Mesodermal cell (in vitro differentiated cells): ENCODE measurements around the gene CAMK2B.

ENCODE experiments used
- H3K27ac ChIP-seq: 2 replicates; pipeline ENCODE4 v1.7.0; 2013; ENCODE audit warnings: mild to moderate bottlenecking, low read depth, low read length, moderate library complexity; ENCODE audit not compliant: severe bottlenecking
- H3K36me3 ChIP-seq: 2 replicates; pipeline ENCODE4 v1.7.1; 2013; ENCODE audit warnings: mild to moderate bottlenecking, low read length, moderate library complexity; ENCODE audit not compliant: control insufficient read depth, insufficient read depth
- H3K4me1 ChIP-seq: one replicate; pipeline ENCODE4 v1.7.1; 2013; ENCODE audit warnings: mild to moderate bottlenecking, low read length; ENCODE audit not compliant: insufficient read depth, control insufficient read depth, poor library complexity, severe bottlenecking
- H3K4me3 ChIP-seq: 2 replicates; pipeline ENCODE4 v1.7.0; 2013; ENCODE audit warnings: low read length, control low read depth, mild to moderate bottlenecking; ENCODE audit not compliant: insufficient read depth, poor library complexity, severe bottlenecking; ENCODE audit errors: extremely low read depth
- H3K9me3 ChIP-seq: 2 replicates; pipeline ENCODE4 v1.7.1; 2013; ENCODE audit warnings: mild to moderate bottlenecking, low read length, moderate library complexity; ENCODE audit not compliant: control insufficient read depth
- WGBS, 2 experiments: methylation state at CpG; one replicate each; pipeline ENCODE4 v1.1.5; 2013; ENCODE audit warnings: missing lambda C conversion rate in 2 of 2; ENCODE audit not compliant: insufficient coverage in 2 of 2; 5-methylcytosine and 5-hydroxymethylcytosine counted together

CAMK2B gene

GRCh38 chr7:44262031-44262430 is 63.4 kb downstream of the CAMK2B start:
- H3K27ac ChIP-seq = no peak overlapping the region
- 92 to 94% methylated on average over 9 of the region's 9 CpGs for whole genome bisulfite sequencing, 2 experiments
- H3K36me3 ChIP-seq = no peaks in the 10 kb centered on the region
- H3K4me3 ChIP-seq = no peak overlapping the region
- no peaks in the 10 kb centered on the region for H3K9me3 ChIP-seq
- H3K4me1 ChIP-seq = peaks cover 37% of the 10 kb centered on the region

DNA sequence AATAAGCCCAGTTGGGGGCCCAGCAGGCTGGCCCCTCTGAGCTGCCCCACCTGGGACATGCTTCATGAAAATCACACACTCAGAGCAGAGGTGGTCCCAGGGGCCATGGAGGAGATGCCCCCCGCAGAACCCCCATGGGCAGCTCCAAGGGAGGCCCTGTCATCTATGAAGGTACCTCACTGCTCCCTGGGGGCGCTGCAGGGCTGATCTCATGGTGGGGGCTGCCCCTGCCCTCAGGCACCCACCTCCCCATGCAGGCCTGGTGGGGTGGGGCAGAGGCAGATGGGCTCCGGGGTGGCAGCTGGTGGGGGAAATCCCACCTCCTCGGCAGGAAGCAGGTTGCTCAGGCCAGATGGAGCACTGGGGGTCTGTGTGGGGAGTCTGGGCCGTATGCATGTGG is 64.2 kb downstream of the CAMK2B start:
- 100% methylated on average over 1 to 2 of the region's 5 CpGs for WGBS, 2 experiments
- Histone ChIP-seq H3K36me3 (no peaks in the 10 kb centered on the region), H3K27ac (no peak overlapping the region)

DNA sequence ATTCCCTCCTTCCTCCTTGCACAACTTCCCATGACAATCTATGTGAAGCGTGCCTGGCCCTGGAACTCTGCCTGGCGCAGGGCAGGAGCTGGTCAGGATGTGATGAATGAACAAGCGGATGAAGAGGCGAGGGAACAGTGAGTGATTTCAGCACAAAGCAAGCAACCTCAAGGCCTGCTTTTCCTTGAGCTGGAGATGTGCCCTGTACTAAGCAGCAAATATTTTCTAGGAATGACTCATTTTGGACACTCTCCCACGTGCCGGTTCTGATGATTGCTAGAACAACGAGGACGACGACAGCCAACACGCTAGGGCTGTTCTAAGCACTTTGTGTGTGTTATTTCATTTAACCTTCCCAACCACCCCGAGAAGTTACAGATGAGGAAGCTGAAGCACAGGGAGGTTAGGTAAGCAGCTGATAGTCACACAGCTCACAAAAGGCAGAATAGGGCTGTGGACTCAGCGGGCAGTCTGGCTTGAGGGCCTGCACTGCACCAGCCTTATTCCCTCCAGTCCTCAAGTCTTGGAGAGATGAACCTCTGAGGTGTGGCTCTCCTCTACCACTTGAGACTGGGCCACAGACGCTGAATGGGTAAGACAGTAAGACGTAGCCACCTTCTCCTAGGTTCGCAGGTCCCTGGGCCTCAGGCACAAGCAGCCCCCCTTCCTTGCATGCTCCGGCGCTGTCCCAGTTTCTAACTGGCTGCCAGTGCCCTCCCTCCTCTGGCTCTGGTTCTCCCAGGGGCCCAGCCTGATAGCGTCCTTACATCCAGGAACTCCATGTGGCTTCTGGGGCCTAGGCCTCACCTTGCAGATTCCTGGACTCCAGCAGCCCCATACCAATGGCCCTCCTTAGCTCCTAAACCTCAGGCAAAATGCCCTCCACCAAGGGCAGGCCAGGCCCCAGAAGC is 65.6 kb downstream of the CAMK2B start:
- peak overlapping the region; percentile 7 for H3K27ac ChIP-seq

More for the DNA sequence above, 64.2 kb downstream of the CAMK2B start:
- Histone ChIP-seq H3K4me1 (peaks cover 40% of the 10 kb centered on the region), H3K9me3 (no peaks in the 10 kb centered on the region), H3K4me3 (no peak overlapping the region)

GRCh38 chr7:44258865-44259546 is 66.4 kb downstream of the CAMK2B start:
- H3K9me3 ChIP-seq = no peaks in the 10 kb centered on the region
- H3K4me3 ChIP-seq = no peak overlapping the region
- 92 to 95% methylated on average over 14 of the region's 14 CpGs for WGBS, 2 experiments
- peaks cover 40% of the 10 kb centered on the region for H3K4me1 ChIP-seq
- H3K27ac ChIP-seq = peak overlapping the region; percentile 7
- no peaks in the 10 kb centered on the region for H3K36me3 ChIP-seq

More for the DNA sequence above, 65.6 kb downstream of the CAMK2B start:
- Histone ChIP-seq H3K9me3 (no peaks in the 10 kb centered on the region), H3K36me3 (no peaks in the 10 kb centered on the region), H3K4me1 (peaks cover 40% of the 10 kb centered on the region), H3K4me3 (no peak overlapping the region)
- 93 to 94% methylated on average over 14 to 17 of the region's 18 CpGs for WGBS, 2 experiments

DNA sequence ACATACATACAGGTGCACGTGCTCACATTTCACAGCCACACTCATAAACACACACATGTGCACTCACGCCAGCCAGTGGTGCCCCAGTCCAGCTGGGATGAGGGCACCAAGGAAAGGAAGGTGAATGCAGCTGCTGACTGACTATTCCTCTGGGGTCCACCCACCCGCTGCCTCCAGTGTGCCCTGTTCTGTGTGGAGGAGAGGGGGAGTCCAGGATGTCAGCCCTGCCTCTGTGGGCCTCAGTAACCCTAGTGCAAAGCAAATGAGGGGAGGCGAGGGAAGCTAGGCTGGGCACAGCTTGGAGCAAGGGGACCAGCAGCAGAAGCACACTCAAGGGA is 67.0 kb downstream of the CAMK2B start:
- Histone ChIP-seq H3K4me3 (no peak overlapping the region), H3K4me1 (peaks cover 38% of the 10 kb centered on the region), H3K27ac (peak overlapping the region; percentile 45), H3K36me3 (no peaks in the 10 kb centered on the region), H3K9me3 (no peaks in the 10 kb centered on the region)
- WGBS, 2 experiments = 95 to 96% methylated on average over 2 to 4 of the region's 4 CpGs

DNA sequence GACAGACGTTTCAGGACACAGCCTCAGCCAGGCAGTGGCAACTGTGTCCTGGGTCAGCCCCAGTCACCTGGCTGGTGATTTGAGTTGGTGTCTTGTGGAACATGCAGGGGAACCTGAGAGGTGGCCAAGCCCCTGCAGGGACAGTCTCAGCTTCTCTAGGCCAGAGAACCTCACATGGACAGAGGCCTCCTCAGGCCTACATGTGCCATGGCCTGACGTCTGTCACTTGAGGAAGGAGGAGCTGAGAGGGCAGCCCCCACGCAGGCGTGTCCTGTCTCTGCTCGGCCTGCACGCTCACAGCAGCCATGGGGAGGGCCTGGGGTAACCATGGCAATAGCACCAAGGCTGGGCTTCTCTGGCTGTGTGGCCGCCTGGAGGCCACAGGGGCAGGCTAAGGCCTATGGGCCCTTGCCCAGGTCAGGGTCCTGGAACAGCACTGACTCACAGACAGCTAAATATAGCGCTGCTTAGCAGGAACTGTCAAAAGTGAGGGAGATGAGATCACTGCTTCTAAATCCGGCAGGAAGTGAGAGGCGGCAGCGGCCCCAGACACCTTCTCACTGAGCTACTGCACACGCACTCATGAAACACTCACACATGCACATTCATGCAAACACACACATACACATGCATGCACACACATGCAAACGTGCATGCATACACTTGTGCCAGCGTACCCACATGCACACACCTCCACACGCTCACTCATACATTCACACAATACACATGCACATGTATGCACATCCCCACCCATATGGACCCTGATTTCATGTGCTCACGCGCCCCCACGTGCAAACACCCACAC is 67.6 kb downstream of the CAMK2B start:
- Histone ChIP-seq H3K4me1 (peaks cover 36% of the 10 kb centered on the region), H3K36me3 (no peaks in the 10 kb centered on the region), H3K27ac (peak overlapping the region; percentile 64), H3K4me3 (no peak overlapping the region), H3K9me3 (no peaks in the 10 kb centered on the region)
- WGBS, 2 experiments = 51 to 54% methylated on average over 12 to 18 of the region's 18 CpGs

DNA sequence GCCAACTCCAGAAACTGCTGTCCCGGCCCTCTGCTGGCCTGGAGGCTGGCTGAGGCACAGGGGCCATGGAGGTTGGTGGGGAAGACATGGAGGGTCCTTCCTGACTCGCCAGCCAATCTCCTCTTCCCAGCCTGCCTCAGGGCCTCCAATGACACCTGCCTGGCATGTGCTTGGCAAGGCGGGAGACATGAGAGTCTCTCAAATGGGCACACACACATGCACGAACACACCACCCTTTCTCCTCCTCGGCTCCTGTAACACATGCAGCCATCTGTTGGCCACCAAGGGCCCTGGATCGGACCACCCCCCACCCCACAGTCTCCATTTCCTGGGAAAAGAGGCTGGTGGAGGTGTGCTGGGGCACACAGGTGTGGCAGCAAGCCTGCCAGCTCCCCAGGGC is 68.2 kb downstream of the CAMK2B start:
- H3K9me3 ChIP-seq = no peaks in the 10 kb centered on the region
- H3K4me3 ChIP-seq = no peak overlapping the region
- H3K27ac ChIP-seq = peak overlapping the region; percentile 64
- WGBS, 2 experiments = 93 to 100% methylated on average over 2 to 3 of the region's 6 CpGs
- peaks cover 33% of the 10 kb centered on the region for H3K4me1 ChIP-seq
- no peaks in the 10 kb centered on the region for H3K36me3 ChIP-seq

DNA sequence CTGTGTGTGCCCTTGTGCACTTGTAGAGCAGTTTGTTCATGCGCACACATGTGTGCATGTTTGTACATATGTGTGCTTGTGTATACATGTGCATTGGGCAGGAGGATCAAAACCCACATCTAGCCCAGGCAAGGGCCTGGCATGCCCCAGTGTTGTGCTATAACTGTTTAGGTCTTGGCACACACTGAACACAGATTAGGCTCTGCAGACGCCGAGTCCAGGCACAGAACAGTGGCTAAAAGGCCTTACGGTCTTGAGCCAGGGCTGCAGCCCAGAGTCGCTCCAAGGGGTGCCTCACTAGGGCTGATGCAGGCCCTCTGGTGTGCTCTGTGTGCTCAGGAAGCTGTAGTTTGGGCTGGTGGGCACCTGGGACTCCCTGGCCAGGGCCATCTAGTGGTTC is 68.9 kb downstream of the CAMK2B start:
- peaks cover 33% of the 10 kb centered on the region for H3K4me1 ChIP-seq
- H3K4me3 ChIP-seq = no peak overlapping the region
- no peaks in the 10 kb centered on the region for H3K9me3 ChIP-seq
- no peaks in the 10 kb centered on the region for H3K36me3 ChIP-seq
- H3K27ac ChIP-seq = no peak overlapping the region
- 93 to 94% methylated on average over 5 of the region's 5 CpGs for WGBS, 2 experiments

GRCh38 chr7:44251881-44252280 is 73.5 kb downstream of the CAMK2B start:
- Histone ChIP-seq H3K4me1 (peaks cover 2% of the 10 kb centered on the region), H3K27ac (no peak overlapping the region), H3K9me3 (no peaks in the 10 kb centered on the region), H3K4me3 (no peak overlapping the region), H3K36me3 (no peaks in the 10 kb centered on the region)
- WGBS, 2 experiments = 85 to 89% methylated on average over 8 to 12 of the region's 12 CpGs

GRCh38 chr7:44251269-44251668 is 74.1 kb downstream of the CAMK2B start:
- Histone ChIP-seq H3K36me3 (no peaks in the 10 kb centered on the region), H3K27ac (no peak overlapping the region), H3K9me3 (no peaks in the 10 kb centered on the region), H3K4me1 (no peaks in the 10 kb centered on the region), H3K4me3 (no peak overlapping the region)
- WGBS, 2 experiments = 87% methylated on average over 8 of the region's 10 CpGs
